ENCODE measurements around the gene UFSP2.

Gene UFSP2

GRCh38 chr4:185392156-185392555 is 33.6 kb downstream of the UFSP2 start:
- Histone ChIP-seq H3K9me2 (replicated peaks; ENCODE audit: control insufficient read depth, low read length) (no peaks in the 10 kb centered on the region), H3K27ac (ENCODE audit: low read depth, low read length) (no peak overlapping the region), H3K79me2 (ENCODE audit: control insufficient read depth, low read length) (peaks cover 18% of the 10 kb centered on the region), H4K20me1 (ENCODE audit: control insufficient read depth, insufficient read depth, low read depth, low read length) (no peaks in the 10 kb centered on the region), H3K4me1 (ENCODE audit: control insufficient read depth, low read length) (peaks cover 31% of the 10 kb centered on the region), H3K4me3 (ENCODE audit: low read length) (no peak overlapping the region), H3F3A (ENCODE audit: control insufficient read depth, insufficient read depth) (peaks cover 12% of the 10 kb centered on the region), H3K9me3 (ENCODE audit: control insufficient read depth, insufficient read depth, low read length) (no peaks in the 10 kb centered on the region), H3K36me3 (ENCODE audit: control insufficient read depth, low read length) (peaks cover 3% of the 10 kb centered on the region), H3K27me3 (ENCODE audit: control insufficient read depth, low read length) (no peaks in the 10 kb centered on the region), H3K4me2 (ENCODE audit: low read length) (no peak overlapping the region)
- TF ChIP-seq CTCF (IDR thresholded peaks at IDR 0.05; ENCODE audit: low read depth, low read length, poor library complexity, severe bottlenecking) (no peak), EZH2phosphoT487 (IDR thresholded peaks at IDR 0.05; ENCODE audit: borderline replicate concordance, low read length) (no peak)

GRCh38 chr4:185390941-185391340 is 34.8 kb downstream of the UFSP2 start:
- Histone ChIP-seq H3K4me2 (ENCODE audit: low read length) (no peak overlapping the region), H3K4me1 (ENCODE audit: control insufficient read depth, low read length) (peaks cover 26% of the 10 kb centered on the region)
- TF ChIP-seq EZH2phosphoT487 (IDR thresholded peaks at IDR 0.05; ENCODE audit: borderline replicate concordance, low read length) = no peak

GRCh38 chr4:185387957-185388356 is 37.8 kb downstream of the UFSP2 start:
- H3K9me3 ChIP-seq (ENCODE audit: control insufficient read depth, insufficient read depth, low read length) = no peaks in the 10 kb centered on the region
- no peaks in the 10 kb centered on the region for H3K79me2 ChIP-seq (ENCODE audit: control insufficient read depth, low read length)
- H3K27me3 ChIP-seq (ENCODE audit: control insufficient read depth, low read length) = no peaks in the 10 kb centered on the region
- H3K36me3 ChIP-seq (ENCODE audit: control insufficient read depth, low read length) = no peaks in the 10 kb centered on the region
- no peaks in the 10 kb centered on the region for H4K20me1 ChIP-seq (ENCODE audit: control insufficient read depth, insufficient read depth, low read depth, low read length)
- H3K4me2 ChIP-seq (ENCODE audit: low read length) = no peak overlapping the region
- peaks cover 5% of the 10 kb centered on the region for H3K4me1 ChIP-seq (ENCODE audit: control insufficient read depth, low read length)
- no peak for TF ChIP-seq CTCF (IDR thresholded peaks at IDR 0.05; ENCODE audit: low read depth, low read length, poor library complexity, severe bottlenecking)
- no peak for TF ChIP-seq EZH2phosphoT487 (IDR thresholded peaks at IDR 0.05; ENCODE audit: borderline replicate concordance, low read length)
- H3F3A ChIP-seq (ENCODE audit: control insufficient read depth, insufficient read depth) = peaks cover 2% of the 10 kb centered on the region; the same call in 1 of the 2 replicates
- no peak overlapping the region for H3K4me3 ChIP-seq (ENCODE audit: low read length)
- no peak overlapping the region for H3K27ac ChIP-seq (ENCODE audit: low read depth, low read length)
- no peaks in the 10 kb centered on the region for H3K9me2 ChIP-seq (replicated peaks; ENCODE audit: control insufficient read depth, low read length)

More at GRCh38 chr4:185390941-185391340, 34.8 kb downstream of the UFSP2 start:
- Histone ChIP-seq H3K9me3 (ENCODE audit: control insufficient read depth, insufficient read depth, low read length) (no peaks in the 10 kb centered on the region), H4K20me1 (ENCODE audit: control insufficient read depth, insufficient read depth, low read depth, low read length) (no peaks in the 10 kb centered on the region), H3K27ac (ENCODE audit: low read depth, low read length) (no peak overlapping the region), H3K9me2 (replicated peaks; ENCODE audit: control insufficient read depth, low read length) (no peaks in the 10 kb centered on the region), H3K36me3 (ENCODE audit: control insufficient read depth, low read length) (no peaks in the 10 kb centered on the region), H3K79me2 (ENCODE audit: control insufficient read depth, low read length) (peaks cover 15% of the 10 kb centered on the region), H3F3A (ENCODE audit: control insufficient read depth, insufficient read depth) (peaks cover 12% of the 10 kb centered on the region), H3K27me3 (ENCODE audit: control insufficient read depth, low read length) (no peaks in the 10 kb centered on the region), H3K4me3 (ENCODE audit: low read length) (no peak overlapping the region)

GRCh38 chr4:185384930-185385331 is 40.8 kb downstream of the UFSP2 start:
- Histone ChIP-seq H3K9me3 (ENCODE audit: control insufficient read depth, insufficient read depth, low read length) (no peaks in the 10 kb centered on the region), H3K9me2 (replicated peaks; ENCODE audit: control insufficient read depth, low read length) (no peaks in the 10 kb centered on the region), H3F3A (ENCODE audit: control insufficient read depth, insufficient read depth) (0 out of 2 replicates have a peak, but pooled peaks cover 2% of the 10 kb centered on the region), H3K4me3 (ENCODE audit: low read length) (no peak overlapping the region), H3K27ac (ENCODE audit: low read depth, low read length) (no peak overlapping the region), H4K20me1 (ENCODE audit: control insufficient read depth, insufficient read depth, low read depth, low read length) (no peaks in the 10 kb centered on the region), H3K36me3 (ENCODE audit: control insufficient read depth, low read length) (no peaks in the 10 kb centered on the region), H3K4me2 (ENCODE audit: low read length) (no peak overlapping the region), H3K27me3 (ENCODE audit: control insufficient read depth, low read length) (no peaks in the 10 kb centered on the region), H3K79me2 (ENCODE audit: control insufficient read depth, low read length) (no peaks in the 10 kb centered on the region), H3K4me1 (ENCODE audit: control insufficient read depth, low read length) (no peaks in the 10 kb centered on the region)
- TF ChIP-seq CTCF (IDR thresholded peaks at IDR 0.05; ENCODE audit: low read depth, low read length, poor library complexity, severe bottlenecking) = no peak
- TF ChIP-seq EZH2phosphoT487 (IDR thresholded peaks at IDR 0.05; ENCODE audit: borderline replicate concordance, low read length) = no peak
